CD8-positive, alpha-beta memory T cell (primary cell): ENCODE data around the gene UBE4B. TPM values are rescaled to one million over a fixed set of nuclear protein-coding genes. Genes with fewer than 3 reads are reported as not detected.

Source experiments
- CTCF ChIA-PET: fragments of 350-600 bp; sonication (Branson Sonifier 250); formaldehyde crosslinking; loops from one replicate; lab custom pipeline; 2021; ENCODE audit warnings: antibody characterized with exemption; lab: Charles Lee
- POLR2A ChIA-PET: fragments of 350-600 bp; sonication (Branson Sonifier 250); formaldehyde crosslinking; loops from one replicate; lab custom pipeline; 2021; ENCODE audit warnings: antibody characterized with exemption; lab: Charles Lee
- DNase-seq, 5 donors: peaks; one replicate each; pipeline versions ENCODE4 v3.0.0 to v3.0.0-alpha.2; 2020 to 2022; ENCODE audit warnings: mixed read lengths in 1 of 5
- H3K27ac ChIP-seq: one replicate; pipeline ENCODE4 v1.7.0; 2013; ENCODE audit warnings: low read depth, mild to moderate bottlenecking, low read length, moderate library complexity
- H3K27me3 ChIP-seq: 2 replicates; pipeline ENCODE4 v1.7.0; 2013; ENCODE audit warnings: low read length, mild to moderate bottlenecking; ENCODE audit not compliant: insufficient read depth, poor library complexity, severe bottlenecking
- H3K36me3 ChIP-seq: 2 replicates; pipeline ENCODE4 v1.7.0; 2013; ENCODE audit warnings: mild to moderate bottlenecking, low read length, moderate library complexity; ENCODE audit not compliant: insufficient read depth
- H3K4me1 ChIP-seq: 2 replicates; pipeline ENCODE4 v1.7.0; 2013; ENCODE audit warnings: mild to moderate bottlenecking, low read length, moderate library complexity; ENCODE audit not compliant: insufficient read depth
- H3K4me3 ChIP-seq: 2 replicates; pipeline ENCODE4 v1.7.0; 2013; ENCODE audit warnings: mild to moderate bottlenecking, low read length
- H3K9me3 ChIP-seq: 2 replicates; pipeline ENCODE4 v1.7.0; 2013; ENCODE audit warnings: mild to moderate bottlenecking, low read length
- H3K27ac Mint-ChIP-seq, 8 donors: one replicate each; pipeline ENCODE4 v1.8.0; 2020 to 2021; ENCODE audit warnings: mixed read lengths in 8 of 8, mild to moderate bottlenecking in 6 of 8, inconsistent platforms in 3 of 8, moderate library complexity in 3 of 8
- H3K27me3 Mint-ChIP-seq, 2 donors: one replicate each; pipeline ENCODE4 v1.8.0; 2020 to 2021; ENCODE audit warnings: mixed read lengths in 2 of 2, mild to moderate bottlenecking in 1 of 2, moderate library complexity in 1 of 2
- H3K36me3 Mint-ChIP-seq, 3 donors: one replicate each; pipeline ENCODE4 v1.8.0; 2020 to 2021; ENCODE audit warnings: mixed read lengths in 3 of 3, inconsistent platforms in 1 of 3, mild to moderate bottlenecking in 1 of 3
- H3K4me1 Mint-ChIP-seq, 3 donors: one replicate each; pipeline ENCODE4 v1.8.0; 2020 to 2021; ENCODE audit warnings: mixed read lengths in 3 of 3, inconsistent platforms in 1 of 3, mild to moderate bottlenecking in 1 of 3
- H3K4me3 Mint-ChIP-seq, 7 donors: one replicate each; pipeline ENCODE4 v1.8.0; 2020 to 2021; ENCODE audit warnings: mixed read lengths in 7 of 7, mild to moderate bottlenecking in 6 of 7, moderate library complexity in 4 of 7, inconsistent platforms in 2 of 7
- H3K9me3 Mint-ChIP-seq, 5 donors: one replicate each; pipeline ENCODE4 v1.8.0; 2020 to 2022; ENCODE audit warnings: mixed read lengths in 5 of 5, mild to moderate bottlenecking in 3 of 5, moderate library complexity in 2 of 5, inconsistent platforms in 1 of 5
- polyA plus RNA-seq: library from polyadenylated mRNA; unstranded; fragments of 300-500 nt; fragmentation: Illumina TruSeq; gene quantifications from one replicate; pipeline ENCODE4 v1.2.3, GENCODE V29; 2021
- total RNA-seq, 2 experiments: library from RNA; stranded (reverse); gene quantifications; one replicate each; pipeline ENCODE4 v1.2.3, GENCODE V29; 2021

The UBE4B gene
- total and polyA plus RNA-seq, 3 experiments from 2014 or later, result 13.7 to 40.6 (median 35.7) TPM

DNA sequence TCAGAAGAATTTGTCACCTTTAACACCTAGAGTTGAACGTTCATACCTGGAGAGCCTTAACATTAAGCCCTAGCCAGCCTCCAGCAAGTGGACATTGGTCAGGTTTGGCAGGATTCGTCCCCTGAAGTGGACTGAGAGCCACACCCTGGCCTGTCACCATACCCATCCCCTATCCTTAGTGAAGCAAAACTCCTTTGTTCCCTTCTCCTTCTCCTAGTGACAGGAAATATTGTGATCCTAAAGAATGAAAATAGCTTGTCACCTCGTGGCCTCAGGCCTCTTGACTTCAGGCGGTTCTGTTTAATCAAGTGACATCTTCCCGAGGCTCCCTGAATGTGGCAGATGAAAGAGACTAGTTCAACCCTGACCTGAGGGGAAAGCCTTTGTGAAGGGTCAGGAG lies 52.3 kb downstream of the UBE4B start:
- Mint-ChIP-seq H3K27ac (peak overlapping the region in 1 of 8 donors; percentile 12), H3K4me3 (no peak overlapping the region), H3K27me3 (no peaks in the 10 kb centered on the region), H3K36me3 (peaks cover 6 to 37% (median 6%) of the 10 kb centered on the region in 3 donors), H3K4me1 (peaks cover 7 to 28% (median 12%) of the 10 kb centered on the region in 3 donors), H3K9me3 (no peaks in the 10 kb centered on the region)
- CTCF ChIA-PET, result no interaction called here
- Histone ChIP-seq H3K9me3 (no peaks in the 10 kb centered on the region), H3K4me1 (no peaks in the 10 kb centered on the region), H3K27ac (no peak overlapping the region), H3K27me3 (no peaks in the 10 kb centered on the region), H3K4me3 (no peak overlapping the region), H3K36me3 (peaks cover 4% of the 10 kb centered on the region)
- no peak for DNase-seq
- POLR2A ChIA-PET, result no interaction called here

DNA sequence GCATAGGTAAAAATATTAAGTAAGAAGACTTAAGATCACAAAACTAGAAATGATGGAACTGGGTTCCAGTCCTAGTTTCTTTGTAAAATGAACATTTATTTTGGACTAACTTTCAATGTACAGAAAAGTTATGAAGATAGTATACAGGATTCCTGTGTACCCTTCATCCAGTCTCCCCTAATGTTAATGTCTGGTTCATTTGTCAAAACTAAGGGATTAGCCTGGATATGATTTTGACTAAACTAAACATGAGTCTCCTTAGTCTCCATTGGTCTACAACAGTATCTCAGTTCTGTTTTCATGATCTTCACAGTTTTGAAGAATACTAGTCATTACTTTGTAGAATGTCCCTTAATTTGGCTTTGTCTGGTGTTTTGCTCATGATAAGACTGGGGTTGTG lies 54.5 kb downstream of the UBE4B start:
- CTCF ChIA-PET, result no interaction called here
- Histone ChIP-seq H3K9me3 (no peaks in the 10 kb centered on the region), H3K27ac (no peak overlapping the region), H3K27me3 (no peaks in the 10 kb centered on the region), H3K4me3 (no peak overlapping the region), H3K4me1 (no peaks in the 10 kb centered on the region), H3K36me3 (no peaks in the 10 kb centered on the region)
- H3K4me3 Mint-ChIP-seq, result no peak overlapping the region
- POLR2A ChIA-PET, result no interaction called here
- H3K4me1 Mint-ChIP-seq, result peaks cover 7 to 28% (median 21%) of the 10 kb centered on the region in 3 donors
- no peak overlapping the region for H3K27ac Mint-ChIP-seq
- no peak for DNase-seq
- peaks cover 0 to 1% of the 10 kb centered on the region in 2 donors for H3K27me3 Mint-ChIP-seq
- peaks cover 0 to 38% (median 4%) of the 10 kb centered on the region in 3 donors for H3K36me3 Mint-ChIP-seq
- no peaks in the 10 kb centered on the region for H3K9me3 Mint-ChIP-seq

DNA sequence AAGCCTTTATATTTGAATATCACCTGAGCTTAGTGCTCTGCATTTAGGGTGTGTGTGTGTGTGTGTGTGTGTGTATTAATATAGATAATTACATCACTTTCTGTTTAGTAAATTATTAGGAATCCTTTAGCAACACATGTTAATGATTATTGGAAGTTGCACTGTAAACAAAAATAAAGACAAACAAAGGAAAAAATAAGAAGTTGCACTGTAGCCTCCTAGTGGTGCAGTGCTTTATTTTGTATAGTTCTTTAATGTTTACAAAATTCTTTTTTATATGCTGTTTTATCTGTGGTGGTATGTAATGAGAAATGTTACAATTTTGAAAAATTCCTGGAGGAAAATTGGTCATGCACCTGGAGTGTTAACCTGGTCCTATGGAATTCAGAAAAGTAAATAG lies 69.2 kb downstream of the UBE4B start:
- no peak for DNase-seq
- POLR2A ChIA-PET, result no interaction called here

DNA sequence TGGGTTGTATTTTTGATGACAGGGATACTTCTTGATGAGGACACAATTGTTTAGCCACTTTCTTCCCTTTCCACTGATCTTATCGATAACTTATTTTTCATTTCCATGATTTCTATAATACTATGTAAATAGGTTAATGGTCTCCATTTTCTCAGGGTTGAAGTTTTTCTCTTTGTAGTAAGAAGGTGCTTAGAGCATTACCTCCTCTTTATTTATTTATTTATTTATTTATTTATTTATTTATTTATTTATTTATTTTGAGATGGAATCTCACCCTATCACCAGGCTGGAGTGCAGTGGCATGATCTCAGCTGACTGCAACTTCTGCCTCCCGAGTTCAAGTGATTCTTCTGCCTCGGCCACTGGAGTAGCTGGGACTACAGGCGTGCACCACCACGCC lies 70.4 kb downstream of the UBE4B start:
- peak overlapping the region in 1 of 8 donors; percentile 22 for H3K27ac Mint-ChIP-seq
- H3K36me3 Mint-ChIP-seq, result peaks cover 21 to 72% (median 29%) of the 10 kb centered on the region in 3 donors
- H3K9me3 Mint-ChIP-seq, result no peaks in the 10 kb centered on the region

More for the DNA sequence above, 69.2 kb downstream of the UBE4B start:
- H3K36me3 Mint-ChIP-seq, result peaks cover 21 to 68% (median 23%) of the 10 kb centered on the region in 3 donors
- no peaks in the 10 kb centered on the region for H3K9me3 Mint-ChIP-seq
- H3K36me3 ChIP-seq, result peaks cover 24% of the 10 kb centered on the region
- CTCF ChIA-PET, result no interaction called here
- no peak overlapping the region for H3K27ac Mint-ChIP-seq
- H3K4me3 ChIP-seq, result no peak overlapping the region
- H3K4me1 ChIP-seq, result no peaks in the 10 kb centered on the region
- no peaks in the 10 kb centered on the region for H3K9me3 ChIP-seq
- no peak overlapping the region for H3K27ac ChIP-seq
- no peaks in the 10 kb centered on the region for H3K4me1 Mint-ChIP-seq
- H3K4me3 Mint-ChIP-seq, result no peak overlapping the region
- H3K27me3 ChIP-seq, result no peaks in the 10 kb centered on the region
- H3K27me3 Mint-ChIP-seq, result no peaks in the 10 kb centered on the region

DNA sequence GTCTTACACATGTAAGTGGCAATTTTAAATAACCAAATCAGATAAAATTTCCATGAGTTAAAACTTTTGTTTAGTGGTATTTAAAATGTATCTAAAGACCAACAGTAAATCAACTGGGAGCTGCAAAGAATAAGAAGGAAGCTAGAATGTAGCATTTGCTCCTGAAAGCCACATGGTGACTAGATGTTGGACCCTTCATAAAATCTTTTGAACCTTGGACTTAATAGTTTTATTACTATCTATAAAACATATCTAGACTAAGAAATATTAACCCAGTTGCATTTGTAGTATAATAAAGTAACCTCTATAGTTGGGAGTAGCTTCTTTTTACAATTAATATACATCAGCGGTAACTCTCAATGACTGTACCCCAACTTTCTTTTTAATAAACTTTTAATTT lies 72.1 kb downstream of the UBE4B start:
- ChIA-PET CTCF (no interaction called here), POLR2A (no interaction called here)
- H3K27ac ChIP-seq, result no peak overlapping the region
- Mint-ChIP-seq H3K27ac (no peak overlapping the region), H3K9me3 (no peaks in the 10 kb centered on the region), H3K4me3 (no peak overlapping the region), H3K27me3 (no peaks in the 10 kb centered on the region), H3K36me3 (peaks cover 16 to 74% (median 33%) of the 10 kb centered on the region in 3 donors), H3K4me1 (no peaks in the 10 kb centered on the region)
- no peaks in the 10 kb centered on the region for H3K27me3 ChIP-seq
- no peaks in the 10 kb centered on the region for H3K9me3 ChIP-seq
- peaks cover 19% of the 10 kb centered on the region for H3K36me3 ChIP-seq
- H3K4me1 ChIP-seq, result no peaks in the 10 kb centered on the region
- H3K4me3 ChIP-seq, result no peak overlapping the region
- no peak for DNase-seq

More for the DNA sequence above, 70.4 kb downstream of the UBE4B start:
- no peaks in the 10 kb centered on the region for H3K27me3 ChIP-seq
- H3K36me3 ChIP-seq, result peaks cover 24% of the 10 kb centered on the region
- no peaks in the 10 kb centered on the region for H3K4me1 ChIP-seq
- no peak overlapping the region for H3K27ac ChIP-seq
- Mint-ChIP-seq H3K4me1 (no peaks in the 10 kb centered on the region), H3K27me3 (no peaks in the 10 kb centered on the region), H3K4me3 (no peak overlapping the region)
- CTCF ChIA-PET, result no interaction called here
- DNase-seq, result no peak
- POLR2A ChIA-PET, result no interaction called here
- H3K4me3 ChIP-seq, result no peak overlapping the region
- no peaks in the 10 kb centered on the region for H3K9me3 ChIP-seq

DNA sequence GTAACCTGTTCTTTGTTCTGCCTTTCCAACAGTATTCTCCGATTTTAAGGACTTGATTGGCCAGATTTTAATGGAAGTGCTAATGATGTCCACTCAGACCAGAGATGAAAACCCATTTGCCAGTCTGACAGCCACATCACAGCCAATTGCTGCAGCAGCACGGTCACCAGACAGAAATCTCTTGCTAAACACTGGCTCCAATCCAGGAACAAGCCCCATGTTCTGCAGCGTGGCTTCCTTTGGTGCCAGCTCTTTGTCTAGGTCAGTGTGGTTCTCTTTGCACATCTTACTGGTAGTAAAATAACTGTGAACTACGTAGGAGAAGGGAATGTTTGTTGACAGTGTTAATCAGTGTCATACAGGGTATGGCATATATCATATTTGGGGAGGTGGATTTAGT lies 72.7 kb downstream of the UBE4B start:
- H3K27me3 Mint-ChIP-seq, result no peaks in the 10 kb centered on the region
- peaks cover 19% of the 10 kb centered on the region for H3K36me3 ChIP-seq

DNA sequence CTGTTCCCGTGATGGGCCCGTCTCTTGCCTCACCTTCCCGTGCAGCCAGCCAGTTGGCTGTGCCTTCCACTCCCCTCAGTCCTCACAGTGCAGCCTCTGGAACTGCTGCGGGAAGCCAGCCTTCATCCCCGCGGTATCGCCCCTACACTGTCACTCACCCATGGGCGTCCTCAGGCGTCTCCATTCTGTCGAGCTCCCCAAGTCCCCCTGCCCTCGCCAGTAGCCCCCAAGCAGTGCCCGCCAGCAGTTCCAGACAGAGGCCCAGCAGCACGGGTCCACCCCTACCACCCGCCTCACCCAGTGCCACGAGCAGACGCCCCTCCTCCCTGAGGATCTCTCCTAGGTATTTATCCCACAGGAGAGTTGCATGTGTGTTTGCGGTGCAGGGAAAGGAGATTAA lies 73.5 kb downstream of the UBE4B start:
- no peak overlapping the region for H3K4me3 Mint-ChIP-seq
- no peak overlapping the region for H3K27ac Mint-ChIP-seq
- Histone ChIP-seq H3K27me3 (no peaks in the 10 kb centered on the region), H3K9me3 (no peaks in the 10 kb centered on the region), H3K4me3 (no peak overlapping the region), H3K27ac (no peak overlapping the region), H3K36me3 (peaks cover 19% of the 10 kb centered on the region), H3K4me1 (no peaks in the 10 kb centered on the region)
- H3K36me3 Mint-ChIP-seq, result peaks cover 27 to 79% (median 39%) of the 10 kb centered on the region in 3 donors
- no peaks in the 10 kb centered on the region for H3K27me3 Mint-ChIP-seq
- DNase-seq, result no peak
- ChIA-PET CTCF (no interaction called here), POLR2A (no interaction called here)
- H3K9me3 Mint-ChIP-seq, result no peaks in the 10 kb centered on the region
- no peaks in the 10 kb centered on the region for H3K4me1 Mint-ChIP-seq

More for the DNA sequence above, 72.7 kb downstream of the UBE4B start:
- H3K27me3 ChIP-seq, result no peaks in the 10 kb centered on the region
- no peak overlapping the region for H3K4me3 ChIP-seq
- H3K4me1 ChIP-seq, result no peaks in the 10 kb centered on the region
- peaks cover 19 to 80% (median 36%) of the 10 kb centered on the region in 3 donors for H3K36me3 Mint-ChIP-seq
- no peaks in the 10 kb centered on the region for H3K4me1 Mint-ChIP-seq
- no peak for DNase-seq
- CTCF ChIA-PET, result no interaction called here
- no peak overlapping the region for H3K27ac ChIP-seq
- H3K27ac Mint-ChIP-seq, result peak overlapping the region in 1 of 8 donors; percentile 13
- H3K4me3 Mint-ChIP-seq, result no peak overlapping the region
- POLR2A ChIA-PET, result no interaction called here
- no peaks in the 10 kb centered on the region for H3K9me3 Mint-ChIP-seq
- no peaks in the 10 kb centered on the region for H3K9me3 ChIP-seq

DNA sequence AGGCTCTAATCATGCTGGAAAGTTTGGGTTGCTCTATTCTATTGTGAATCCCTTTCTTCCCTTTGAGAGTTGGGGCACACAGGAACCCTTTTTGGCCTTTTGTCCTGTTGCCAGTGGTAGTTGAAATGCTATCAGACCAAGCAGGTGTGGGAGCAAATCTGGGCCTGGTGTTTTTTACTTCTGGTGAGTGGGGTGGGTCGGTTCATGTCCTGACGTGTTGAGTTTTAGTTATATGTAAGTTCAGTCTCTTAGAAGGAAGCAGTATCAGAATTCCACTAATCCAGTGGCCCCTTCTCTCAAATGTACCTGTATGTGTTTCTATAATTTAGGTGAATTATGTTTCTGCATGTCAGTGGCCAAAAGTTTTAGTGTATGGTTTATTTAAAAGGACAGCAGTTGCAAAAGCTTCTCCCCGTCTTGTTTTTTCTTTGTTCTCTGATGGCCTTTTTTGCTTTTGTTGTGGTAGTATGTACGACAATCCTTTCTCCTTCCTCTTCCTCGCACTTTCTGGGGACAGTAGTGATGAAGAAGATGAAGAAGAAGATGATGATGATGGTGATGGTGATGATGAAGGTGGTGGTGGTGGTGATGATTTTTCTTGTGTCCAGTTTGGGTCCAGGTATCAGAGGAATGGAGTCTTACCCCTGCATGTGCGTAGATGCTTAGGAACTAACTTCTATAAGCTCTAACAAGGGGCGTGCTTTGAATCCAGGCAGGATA lies 74.2 kb downstream of the UBE4B start:
- POLR2A ChIA-PET, result no interaction called here
- Histone ChIP-seq H3K4me1 (no peaks in the 10 kb centered on the region), H3K9me3 (no peaks in the 10 kb centered on the region), H3K4me3 (no peak overlapping the region), H3K36me3 (peaks cover 19% of the 10 kb centered on the region), H3K27me3 (no peaks in the 10 kb centered on the region), H3K27ac (no peak overlapping the region)
- CTCF ChIA-PET, result no interaction called here
- Mint-ChIP-seq H3K4me3 (no peak overlapping the region), H3K27ac (no peak overlapping the region), H3K27me3 (no peaks in the 10 kb centered on the region), H3K36me3 (peaks cover 28 to 81% (median 39%) of the 10 kb centered on the region in 3 donors), H3K9me3 (no peaks in the 10 kb centered on the region), H3K4me1 (no peaks in the 10 kb centered on the region)
- DNase-seq, result no peak
